ENCODE data around the gene OR2T8.

Gene OR2T8

DNA sequence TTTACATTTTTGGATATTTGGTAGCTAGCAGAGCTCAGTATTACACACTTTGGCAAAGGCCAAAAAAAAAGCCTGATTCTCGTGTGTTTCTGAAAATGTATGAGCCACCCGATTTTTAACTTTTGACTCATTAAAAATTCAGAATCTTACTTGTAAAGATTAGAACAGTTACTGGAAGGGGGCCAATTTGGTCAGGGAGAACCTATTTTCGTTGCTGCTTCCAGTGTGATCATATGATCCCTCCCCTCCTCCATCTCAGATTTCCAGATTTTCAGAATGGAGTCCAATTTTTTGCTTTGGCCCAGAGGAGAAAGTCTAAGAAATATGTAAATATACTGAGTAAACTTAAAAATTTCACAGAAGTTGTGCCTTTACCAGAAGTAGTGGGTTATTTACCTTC, 41.7 kb downstream of the OR2T8 start:
- DNase-seq (ENCODE audit: low spot score) = no peak

GRCh38 chr1:247962911-247963588, 43.0 kb downstream of the OR2T8 start:
- no peak for DNase-seq (ENCODE audit: low spot score)

DNA sequence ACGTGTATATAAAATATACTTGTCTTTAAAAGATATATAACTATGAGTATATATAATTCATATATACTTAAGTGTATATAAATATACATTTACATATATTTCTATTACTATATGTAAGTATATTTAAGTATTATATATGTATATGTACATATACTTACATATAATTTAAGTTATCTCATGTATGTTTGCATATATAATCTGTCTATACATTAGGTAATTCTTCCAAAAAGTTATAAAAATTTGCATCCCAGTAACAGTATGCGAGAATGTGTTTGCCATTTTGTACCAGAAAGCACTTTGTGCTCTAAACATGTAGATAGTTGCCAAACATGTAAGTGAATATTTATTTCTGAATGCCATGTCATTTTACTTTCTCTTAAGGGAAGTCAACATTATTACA, 44.9 kb downstream of the OR2T8 start, which contains the start of gene OR2AK2:
Gene OR2AK2 (plus strand): TSS at position 301 of the 400 bp plus-strand sequence. CDS start 144 bp downstream, outside the sequence.
- no peak for DNase-seq (ENCODE audit: low spot score)

DNA sequence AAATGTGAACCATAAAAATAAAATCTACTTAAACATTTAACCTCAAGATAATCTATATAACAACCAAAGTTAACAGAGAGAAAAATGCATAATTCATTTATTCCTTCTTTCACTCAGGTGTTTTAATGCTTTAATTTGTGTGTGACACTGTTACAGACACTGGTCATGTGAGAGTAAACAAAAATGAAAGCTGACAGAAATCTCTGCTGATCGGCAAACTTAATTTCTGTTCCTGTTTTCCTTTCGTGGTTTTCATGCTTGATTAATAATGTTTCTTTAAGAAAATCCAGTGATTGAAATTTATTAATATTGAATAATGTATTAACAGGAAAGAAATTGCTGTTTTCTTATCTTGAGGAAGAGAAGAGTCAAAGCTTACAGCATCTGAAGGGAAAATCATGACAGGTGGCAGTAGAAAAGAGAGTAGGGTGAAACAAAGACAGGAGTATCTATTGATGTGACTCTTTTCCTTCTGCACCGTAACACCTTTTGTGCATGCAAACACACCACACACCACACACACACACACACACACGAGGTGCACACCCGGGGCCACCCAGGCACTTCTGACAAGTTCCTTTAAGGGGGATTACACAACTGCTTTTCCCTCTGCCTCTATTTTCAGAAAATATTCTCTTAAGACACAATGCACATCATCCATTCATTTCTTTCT, 46.6 kb downstream of the OR2T8 start:
- DNase-seq (ENCODE audit: low spot score) = no peak

Data from RKO (cell line).